SK-N-SH treated with all-trans-retinoic acid at 6 μM for 48 hours (cell line): ENCODE measurements around the gene RIC1.

ENCODE experiments used
- ATAC-seq: fragments of 200-7000 bp; cut with Tn5 transposase; 3 replicates; pipeline ENCODE4 v1.9.1; 2020; ENCODE audit warnings: mild to moderate bottlenecking, moderate library complexity
- ARNTL ChIP-seq: fragments of 450-650 bp; formaldehyde crosslinking; IDR thresholded peaks from 2 replicates; pipeline ENCODE4 v1.5.0; 2020; ENCODE audit warnings: low read depth, mild to moderate bottlenecking, moderate library complexity, borderline replicate concordance
- BACH2 ChIP-seq: fragments of 250-450 bp; sonication (Bioruptor Pico); IDR thresholded peaks from 2 replicates; pipeline ENCODE4 v1.9.0; 2021; ENCODE audit warnings: mild to moderate bottlenecking, borderline replicate concordance
- CREB5 ChIP-seq: fragments of 250-450 bp; sonication (Bioruptor Pico); IDR thresholded peaks from 2 replicates; pipeline ENCODE4 v1.5.1; 2020; ENCODE audit warnings: low read depth, mild to moderate bottlenecking, moderate library complexity
- CSDC2 ChIP-seq: fragments of 250-450 bp; sonication (Bioruptor Pico); IDR thresholded peaks from 2 replicates; pipeline ENCODE4 v1.5.0; 2020; ENCODE audit warnings: mild to moderate bottlenecking, moderate library complexity
- CSRNP3 ChIP-seq: fragments of 250-450 bp; sonication (Bioruptor Pico); IDR thresholded peaks from 2 replicates; pipeline ENCODE4 v1.5.1; 2021; ENCODE audit warnings: mild to moderate bottlenecking, moderate library complexity
- ESRRG ChIP-seq: fragments of 250-450 bp; sonication (Bioruptor Pico); IDR thresholded peaks from 2 replicates; pipeline ENCODE4 v1.6.1; 2021; ENCODE audit warnings: mild to moderate bottlenecking
- GLIS3 ChIP-seq: fragments of 250-450 bp; sonication (Bioruptor Pico); IDR thresholded peaks from 2 replicates; pipeline ENCODE4 v1.5.0; 2020; ENCODE audit warnings: mild to moderate bottlenecking, moderate library complexity
- ISL1 ChIP-seq: fragments of 250-450 bp; sonication (Bioruptor Pico); IDR thresholded peaks from 2 replicates; pipeline ENCODE4 v2.1.2; 2022; ENCODE audit warnings: mild to moderate bottlenecking, moderate library complexity
- OSR1 ChIP-seq: fragments of 250-450 bp; sonication (Bioruptor Pico); IDR thresholded peaks from 2 replicates; pipeline ENCODE4 v1.8.0; 2022; ENCODE audit warnings: moderate library complexity, mild to moderate bottlenecking, inconsistent platforms
- POU6F1 ChIP-seq: fragments of 250-450 bp; sonication (Bioruptor Pico); IDR thresholded peaks from 2 replicates; pipeline ENCODE4 v1.8.0; 2021; ENCODE audit warnings: low read depth, mild to moderate bottlenecking, moderate library complexity, borderline replicate concordance
- PPARA ChIP-seq: fragments of 250-450 bp; sonication (Bioruptor Pico); IDR thresholded peaks from 2 replicates; pipeline ENCODE4 v1.5.0; 2020; ENCODE audit warnings: mild to moderate bottlenecking, borderline replicate concordance
- RARB ChIP-seq: fragments of 250-450 bp; sonication (Bioruptor Pico); IDR thresholded peaks from 2 replicates; pipeline ENCODE4 v1.8.0; 2021; ENCODE audit warnings: mild to moderate bottlenecking, moderate library complexity
- SNAI2 ChIP-seq: fragments of 250-450 bp; sonication (Bioruptor Pico); IDR thresholded peaks from 2 replicates; pipeline ENCODE4 v1.5.0; 2020; ENCODE audit warnings: mild to moderate bottlenecking, moderate library complexity
- TCF4 ChIP-seq: fragments of 250-450 bp; sonication (Bioruptor Pico); IDR thresholded peaks from 2 replicates; pipeline ENCODE4 v1.8.0; 2021; ENCODE audit warnings: mild to moderate bottlenecking, moderate library complexity, borderline replicate concordance
- TOX ChIP-seq: fragments of 250-450 bp; sonication (Bioruptor Pico); IDR thresholded peaks from 2 replicates; pipeline ENCODE4 v1.8.0; 2021; ENCODE audit warnings: mild to moderate bottlenecking, moderate library complexity, borderline replicate concordance
- TSHZ2 ChIP-seq: fragments of 250-450 bp; sonication (Bioruptor Pico); IDR thresholded peaks from 2 replicates; pipeline ENCODE4 v1.5.0; 2020; ENCODE audit warnings: mild to moderate bottlenecking, moderate library complexity
- ZC3H10 ChIP-seq: fragments of 250-450 bp; sonication (Bioruptor Pico); IDR thresholded peaks from 2 replicates; pipeline ENCODE4 v1.5.1; 2021; ENCODE audit warnings: mild to moderate bottlenecking, moderate library complexity
- ZFP3 ChIP-seq: fragments of 250-450 bp; sonication (Bioruptor Pico); IDR thresholded peaks from 2 replicates; pipeline ENCODE4 v1.5.0; 2020; ENCODE audit warnings: mild to moderate bottlenecking, moderate library complexity
- ZFP30 ChIP-seq: fragments of 450-650 bp; formaldehyde crosslinking; IDR thresholded peaks from 2 replicates; pipeline ENCODE4 v1.5.0; 2022; ENCODE audit warnings: mild to moderate bottlenecking, moderate library complexity
- ZNF565 ChIP-seq: fragments of 450-650 bp; formaldehyde crosslinking; conservative IDR thresholded peaks from 2 replicates; pipeline ENCODE4 v1.5.0; 2020; ENCODE audit warnings: low read depth, mild to moderate bottlenecking, moderate library complexity
- ZNF70 ChIP-seq: fragments of 450-650 bp; formaldehyde crosslinking; IDR thresholded peaks from 2 replicates; pipeline ENCODE4 v1.5.0; 2020; ENCODE audit warnings: mild to moderate bottlenecking, moderate library complexity
- ZNF8 ChIP-seq: fragments of 450-650 bp; formaldehyde crosslinking; IDR thresholded peaks from 2 replicates; pipeline ENCODE4 v1.5.0; 2020; ENCODE audit warnings: mild to moderate bottlenecking, moderate library complexity
- TF ChIP-seq, protein P1 (sequence below): fragments of 250-450 bp; sonication (Bioruptor Pico); IDR thresholded peaks from 2 replicates; pipeline ENCODE4 v1.8.0; 2020; ENCODE audit warnings: mild to moderate bottlenecking, moderate library complexity, borderline replicate concordance

The RIC1 gene

DNA sequence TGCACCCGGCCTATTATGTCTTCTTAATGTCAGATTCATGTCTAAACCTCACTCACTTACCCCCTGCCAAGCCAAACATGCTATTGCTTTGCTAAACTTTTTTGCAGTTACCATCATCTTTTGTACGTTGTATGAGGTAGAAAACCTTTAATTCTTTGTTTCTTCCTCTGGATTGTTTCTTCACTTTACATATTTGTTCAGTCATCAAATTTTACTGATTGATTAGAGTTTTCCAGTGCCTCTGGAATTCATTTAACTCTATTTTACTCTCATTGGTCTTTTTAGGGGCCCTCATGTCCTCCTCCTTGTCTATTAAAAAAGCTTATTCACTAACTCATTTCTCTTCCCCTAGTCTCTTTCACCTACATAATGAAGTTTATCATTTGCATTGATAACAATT is 67.0 kb downstream of the RIC1 start:
- TF ChIP-seq TOX (CRISPR knock-in tag) (no peak), SNAI2 (CRISPR knock-in tag) (no peak), ZC3H10 (CRISPR knock-in tag) (no peak), ZNF565 (CRISPR knock-in tag) (no peak), GLIS3 (CRISPR knock-in tag) (no peak), BACH2 (CRISPR knock-in tag) (no peak), TCF4 (no peak), CSRNP3 (CRISPR knock-in tag) (no peak), RARB (CRISPR knock-in tag) (no peak), CREB5 (no peak), ESRRG (CRISPR knock-in tag) (no peak), POU6F1 (no peak), TSHZ2 (CRISPR knock-in tag) (no peak), PPARA (CRISPR knock-in tag) (no peak), OSR1 (CRISPR knock-in tag) (no peak), ZNF8 (CRISPR knock-in tag) (no peak), ZNF70 (CRISPR knock-in tag) (no peak), ZFP30 (CRISPR knock-in tag) (no peak)
- ATAC-seq, result no peak

DNA sequence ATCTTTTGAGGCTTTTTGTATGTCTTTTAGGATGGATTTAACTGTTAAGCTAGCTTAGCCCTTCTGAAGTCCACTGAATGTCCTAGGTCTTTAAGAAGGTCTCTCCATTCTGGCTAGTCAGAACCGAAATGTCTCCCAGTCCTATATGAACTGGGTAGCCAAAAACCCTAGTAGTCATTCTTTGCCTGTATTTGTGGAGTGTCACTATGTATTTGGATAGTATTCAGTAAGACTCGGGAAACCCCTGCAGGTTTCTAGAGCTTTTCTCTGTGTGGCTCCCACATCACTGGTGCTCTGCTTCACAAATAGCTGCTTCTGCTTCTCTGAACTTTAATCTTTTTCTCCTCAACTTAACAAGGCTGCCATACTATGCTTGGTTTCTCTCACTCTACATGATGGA is 68.0 kb downstream of the RIC1 start:
- TF ChIP-seq PPARA (CRISPR knock-in tag) (no peak), ARNTL (CRISPR knock-in tag) (no peak), POU6F1 (no peak), TSHZ2 (CRISPR knock-in tag) (no peak), ESRRG (CRISPR knock-in tag) (no peak), ZNF70 (CRISPR knock-in tag) (no peak), CSRNP3 (CRISPR knock-in tag) (no peak), TOX (CRISPR knock-in tag) (no peak), CSDC2 (CRISPR knock-in tag) (no peak), ZFP30 (CRISPR knock-in tag) (no peak), ISL1 (CRISPR knock-in tag) (no peak), ZFP3 (CRISPR knock-in tag) (no peak), CREB5 (no peak)
- TF ChIP-seq, protein P1, sequence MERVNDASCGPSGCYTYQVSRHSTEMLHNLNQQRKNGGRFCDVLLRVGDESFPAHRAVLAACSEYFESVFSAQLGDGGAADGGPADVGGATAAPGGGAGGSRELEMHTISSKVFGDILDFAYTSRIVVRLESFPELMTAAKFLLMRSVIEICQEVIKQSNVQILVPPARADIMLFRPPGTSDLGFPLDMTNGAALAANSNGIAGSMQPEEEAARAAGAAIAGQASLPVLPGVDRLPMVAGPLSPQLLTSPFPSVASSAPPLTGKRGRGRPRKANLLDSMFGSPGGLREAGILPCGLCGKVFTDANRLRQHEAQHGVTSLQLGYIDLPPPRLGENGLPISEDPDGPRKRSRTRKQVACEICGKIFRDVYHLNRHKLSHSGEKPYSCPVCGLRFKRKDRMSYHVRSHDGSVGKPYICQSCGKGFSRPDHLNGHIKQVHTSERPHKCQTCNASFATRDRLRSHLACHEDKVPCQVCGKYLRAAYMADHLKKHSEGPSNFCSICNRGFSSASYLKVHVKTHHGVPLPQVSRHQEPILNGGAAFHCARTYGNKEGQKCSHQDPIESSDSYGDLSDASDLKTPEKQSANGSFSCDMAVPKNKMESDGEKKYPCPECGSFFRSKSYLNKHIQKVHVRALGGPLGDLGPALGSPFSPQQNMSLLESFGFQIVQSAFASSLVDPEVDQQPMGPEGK, result no peak
- TF ChIP-seq, all 23 proteins: peak for 0

More for the DNA sequence above, 68.0 kb downstream of the RIC1 start:
- ATAC-seq, result no peak
